H1 (cell line): Measurements from ENCODE around the gene KCNQ1. TPM values are rescaled to one million over a fixed set of nuclear protein-coding genes. Genes with fewer than 3 reads are reported as not detected.

Experiments used
- BACH1 ChIP-seq: IDR thresholded peaks from 2 replicates; pipeline ENCODE4 v1.6.1; 2012; ENCODE audit warnings: low read length, improper control_type of control experiment
- CHD1 ChIP-seq: IDR thresholded peaks from 2 replicates; pipeline ENCODE4 v1.6.1; 2012; ENCODE audit warnings: low read depth, low read length, improper control_type of control experiment
- CHD2 ChIP-seq: IDR thresholded peaks from 2 replicates; pipeline ENCODE4 v1.6.1; 2012; ENCODE audit warnings: low read length, improper control_type of control experiment
- CTBP2 ChIP-seq: IDR thresholded peaks from 2 replicates; pipeline ENCODE4 v1.7.0; 2011; ENCODE audit warnings: borderline replicate concordance, mild to moderate bottlenecking, moderate library complexity, mixed read lengths, low read length; ENCODE audit not compliant: insufficient read depth, insufficient read length
- HDAC6 ChIP-seq: IDR thresholded peaks from one replicate; pipeline ENCODE4 v1.7.1; 2012; ENCODE audit warnings: low read depth, mild to moderate bottlenecking, inconsistent platforms, low read length, moderate library complexity
- SIRT6 ChIP-seq: IDR thresholded peaks from one replicate; pipeline ENCODE4 v1.7.1; 2012; ENCODE audit warnings: low read length, inconsistent platforms
- SP4 ChIP-seq: IDR thresholded peaks from 2 replicates; pipeline ENCODE4 v1.6.1; 2012; ENCODE audit warnings: low read length, inconsistent platforms
- polyA plus RNA-seq, 7 experiments: library from polyadenylated mRNA; depleted of rRNA in 3 of 7; stranded (reverse) in 5 of 7; unstranded in 2 of 7; fragments of >200 nt in 5 of 7; fragments of 200-250 nt in 2 of 7; gene quantifications; 1 replicate in 5 of 7; 2 replicates in 1 of 7; 4 replicates in 1 of 7; pipeline versions ENCODE4 v1.2.1 to v1.2.3, GENCODE V29; 2011 to 2013; ENCODE audit warnings: missing spikeins in 2 of 7, mixed read lengths in 2 of 7
- total RNA-seq: library from RNA; stranded (reverse); fragmentation: NEBNext Ultra II Directional; extraction: Animal tissue kit (Norgen Biotek cat#: 25700); gene quantifications from 2 replicates; pipeline ENCODE4 v1.2.1, GENCODE V29; 2021

KCNQ1 gene
- total and polyA plus RNA-seq, 2 of the 8 experiments (the other 6 are each of a cell fraction or from before 2014, with no cell fraction given), result 1.9 to 2.0 TPM

GRCh38 chr11:2510626-2511402 is 66.0 kb downstream of the KCNQ1 start (continued):
- TF ChIP-seq BACH1, result no peak
- no peak for TF ChIP-seq SP4
- TF ChIP-seq HDAC6, result no peak
- no peak for TF ChIP-seq CHD2
- TF ChIP-seq CHD1, result no peak
- TF ChIP-seq CTBP2, result no peak
- TF ChIP-seq SIRT6, result no peak
